Uterus (tissue), 4 donors: ENCODE results near the gene CELA2A. TPM values are rescaled to one million over a fixed set of nuclear protein-coding genes. Genes with fewer than 3 reads are reported as not detected.
"Not testable (repeated sequence)": the region's sequence is repeated elsewhere in the genome, so short reads cannot be mapped to it uniquely, and the experiment has no call there.

Source experiments
- DNase-seq, 2 donors: peaks; one replicate each; pipeline ENCODE4 v3.0.0-alpha.2; 2019 to 2020
- H3K27ac ChIP-seq, 2 donors: fragments of 200-600 bp; sonication (generic); 1 replicate in 1 of 2; 2 replicates in 1 of 2; pipeline ENCODE4 v1.5.1; 2016 to 2018
- H3K27me3 ChIP-seq, 2 donors: fragments of 200-600 bp; sonication (generic); one replicate each; pipeline ENCODE4 v1.5.1; 2018 to 2019; ENCODE audit warnings: control low read depth in 1 of 2
- H3K36me3 ChIP-seq, 2 donors: fragments of 200-600 bp; sonication (generic); one replicate each; pipeline ENCODE4 v1.5.1; 2019; ENCODE audit warnings: control low read depth in 1 of 2
- H3K4me1 ChIP-seq, 2 donors: fragments of 200-600 bp; sonication (generic); one replicate each; pipeline ENCODE4 v1.5.1; 2018 to 2019; ENCODE audit warnings: control low read depth in 1 of 2
- H3K4me3 ChIP-seq, 2 donors: fragments of 200-600 bp; sonication (generic); 1 replicate in 1 of 2; 2 replicates in 1 of 2; pipeline ENCODE4 v1.5.1; 2018 to 2019; ENCODE audit warnings: mild to moderate bottlenecking in 1 of 2
- H3K9me3 ChIP-seq, 2 donors: fragments of 200-600 bp; sonication (generic); one replicate each; pipeline ENCODE4 v1.5.1; 2019; ENCODE audit warnings: control low read depth in 1 of 2
- CTCF ChIP-seq, 4 experiments: fragments of 200-600 bp in 2 of 4; fragments of 450-650 bp in 2 of 4; sonication (generic) in 2 of 4; IDR thresholded peaks; one replicate each; pipeline ENCODE4 v1.5.1; 2016 to 2019; ENCODE audit warnings: antibody characterized with exemption in 4 of 4, mild to moderate bottlenecking in 2 of 4, moderate library complexity in 1 of 4
- POLR2A ChIP-seq, 2 donors: fragments of 450-650 bp; IDR thresholded peaks; one replicate each; pipeline ENCODE4 v1.6.1; 2016; ENCODE audit warnings: antibody characterized with exemption in 2 of 2, mild to moderate bottlenecking in 1 of 2, moderate library complexity in 1 of 2
- intact Hi-C: fragments of 100-400 bp; cut with DNase I; formaldehyde crosslinking; loops from one replicate; pipeline ENCODE4 v1.15.1; 2023; ENCODE audit warnings: low total_unique reads
- total RNA-seq, 4 donors: library from RNA; depleted of rRNA in 3 of 4; stranded (reverse); fragments of >200 nt in 3 of 4; gene quantifications; one replicate each; pipeline versions ENCODE4 v1.1.0 to v1.2.4, GENCODE V29; 2014 to 2023
- donor health status: DM: yes; HTN: yes; CAD: no.

Gene CELA2A
- total RNA-seq, 4 donors from 2014 or later = not detected

- TF ChIP-seq POLR2A (IDR thresholded peaks at IDR 0.05) = no peak
- TF ChIP-seq CTCF (IDR thresholded peaks at IDR 0.05) = no peak
- intact Hi-C loops = no loop called here
- no peak for DNase-seq
Observed at GRCh38 chr1:15476927-15477326, 20.4 kb downstream of the CELA2A start.

GRCh38 chr1:15477646-15478212 lies 21.2 kb downstream of the CELA2A start:
- no peak for DNase-seq
- no peaks in the 10 kb centered on the region for H3K27me3 ChIP-seq
- intact Hi-C loops = no loop called here
- H3K4me1 ChIP-seq = no peaks in the 10 kb centered on the region
- no peak overlapping the region for H3K27ac ChIP-seq
- TF ChIP-seq CTCF (IDR thresholded peaks at IDR 0.05) (no peak), POLR2A (IDR thresholded peaks at IDR 0.05) (no peak)
- H3K36me3 ChIP-seq = no peaks in the 10 kb centered on the region
- no peak overlapping the region for H3K4me3 ChIP-seq
- no peaks in the 10 kb centered on the region for H3K9me3 ChIP-seq

More at GRCh38 chr1:15476927-15477326, 20.4 kb downstream of the CELA2A start:
- H3K36me3 ChIP-seq = no peaks in the 10 kb centered on the region
- H3K4me1 ChIP-seq = no peaks in the 10 kb centered on the region
- no peak overlapping the region for H3K4me3 ChIP-seq
- no peaks in the 10 kb centered on the region for H3K27me3 ChIP-seq
- H3K9me3 ChIP-seq = no peaks in the 10 kb centered on the region
- no peak overlapping the region for H3K27ac ChIP-seq

- Histone ChIP-seq H3K36me3 (no peaks in the 10 kb centered on the region), H3K27me3 (no peaks in the 10 kb centered on the region), H3K9me3 (no peaks in the 10 kb centered on the region), H3K27ac (no peak overlapping the region), H3K4me3 (no peak overlapping the region), H3K4me1 (no peaks in the 10 kb centered on the region)
- no peak for DNase-seq
- no peak for TF ChIP-seq POLR2A (IDR thresholded peaks at IDR 0.05)
- TF ChIP-seq CTCF (IDR thresholded peaks at IDR 0.05) = no peak
- intact Hi-C loops = no loop called here
Observed at GRCh38 chr1:15479654-15480347, 23.3 kb downstream of the CELA2A start.

- H3K4me3 ChIP-seq, intact Hi-C loops, H3K27ac ChIP-seq, H3K4me1 ChIP-seq, H3K27me3 ChIP-seq, DNase-seq, H3K9me3 ChIP-seq, H3K36me3 ChIP-seq: not testable (repeated sequence)
Observed at GRCh38 chr1:15482455-15482854, 25.9 kb downstream of the CELA2A start.

- H3K36me3 ChIP-seq, H3K4me3 ChIP-seq, H3K27me3 ChIP-seq, intact Hi-C loops, DNase-seq, H3K9me3 ChIP-seq, H3K27ac ChIP-seq, H3K4me1 ChIP-seq: not testable (repeated sequence)
Observed at GRCh38 chr1:15482983-15483543, 26.5 kb downstream of the CELA2A start.

- intact Hi-C loops = no loop called here
- no peak overlapping the region for H3K27ac ChIP-seq
- H3K4me1 ChIP-seq = no peaks in the 10 kb centered on the region
- no peaks in the 10 kb centered on the region for H3K36me3 ChIP-seq
- H3K9me3 ChIP-seq = no peaks in the 10 kb centered on the region
- H3K27me3 ChIP-seq = no peaks in the 10 kb centered on the region
- no peak overlapping the region for H3K4me3 ChIP-seq
- TF ChIP-seq POLR2A (IDR thresholded peaks at IDR 0.05) (no peak), CTCF (IDR thresholded peaks at IDR 0.05) (no peak)
- DNase-seq = no peak
Observed at GRCh38 chr1:15483971-15484370, 27.4 kb downstream of the CELA2A start.

GRCh38 chr1:15484443-15484842 lies 27.9 kb downstream of the CELA2A start:
- DNase-seq, intact Hi-C loops, H3K4me1 ChIP-seq, H3K4me3 ChIP-seq, H3K27ac ChIP-seq, H3K9me3 ChIP-seq, H3K27me3 ChIP-seq, H3K36me3 ChIP-seq: not testable (repeated sequence)
